BE2C (cell line): ENCODE measurements around the gene JAG1.
"Not testable (repeated sequence)": the region's sequence is repeated elsewhere in the genome, so short reads cannot be mapped to it uniquely, and the experiment has no call there.

Experiments used
- DNase-seq: peaks from one replicate; pipeline ENCODE4 v3.0.0-alpha.2; 2020
- H3K27me3 ChIP-seq: fragments of 250-450 bp; sonication (Bioruptor Pico); 2 replicates; pipeline ENCODE4 v1.5.1; 2020; ENCODE audit warnings: mild to moderate bottlenecking
- H3K36me3 ChIP-seq: fragments of 250-450 bp; sonication (Bioruptor Pico); 2 replicates; pipeline ENCODE4 v1.5.1; 2020; ENCODE audit warnings: mild to moderate bottlenecking
- H3K4me1 ChIP-seq: fragments of 250-450 bp; sonication (Bioruptor Pico); 2 replicates; pipeline ENCODE4 v1.5.1; 2020
- H3K4me3 ChIP-seq: 2 replicates; pipeline ENCODE4 v1.5.1; 2011; ENCODE audit warnings: low read depth, low read length
- H3K9me3 ChIP-seq: fragments of 250-450 bp; sonication (Bioruptor Pico); 2 replicates; pipeline ENCODE4 v1.5.1; 2020
- CTCF ChIP-seq: IDR thresholded peaks from 2 replicates; pipeline ENCODE4 v1.5.1; 2012; ENCODE audit warnings: mild to moderate bottlenecking, low read depth, low read length

JAG1 gene

DNA sequence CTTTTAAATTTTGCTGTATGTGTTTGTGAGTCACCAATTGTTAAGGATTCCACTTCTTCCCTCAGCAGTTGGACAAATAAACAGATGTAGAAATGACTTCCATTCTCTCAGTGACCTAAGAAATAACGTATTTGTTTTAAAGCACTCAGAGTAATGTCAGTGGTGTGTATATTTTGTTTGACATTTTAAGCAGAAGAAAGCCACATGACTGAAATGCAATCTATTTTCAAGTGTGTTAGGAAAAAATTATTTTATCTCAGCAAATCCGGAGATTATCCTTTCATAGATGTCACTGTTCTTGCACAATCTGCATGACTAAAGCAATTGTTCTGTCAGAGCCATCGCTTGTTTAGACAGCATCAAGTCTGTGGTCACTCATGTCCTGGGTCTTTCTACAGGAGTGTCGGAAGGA, 77.1 kb downstream of the JAG1 start:
- H3K4me3 ChIP-seq, result no peak overlapping the region
- no peaks in the 10 kb centered on the region for H3K36me3 ChIP-seq
- no peak for DNase-seq
- H3K9me3 ChIP-seq, result no peaks in the 10 kb centered on the region
- no peak for TF ChIP-seq CTCF
- H3K27me3 ChIP-seq, result no peaks in the 10 kb centered on the region
- H3K4me1 ChIP-seq, result no peaks in the 10 kb centered on the region; the same call in 1 of the 2 replicates

DNA sequence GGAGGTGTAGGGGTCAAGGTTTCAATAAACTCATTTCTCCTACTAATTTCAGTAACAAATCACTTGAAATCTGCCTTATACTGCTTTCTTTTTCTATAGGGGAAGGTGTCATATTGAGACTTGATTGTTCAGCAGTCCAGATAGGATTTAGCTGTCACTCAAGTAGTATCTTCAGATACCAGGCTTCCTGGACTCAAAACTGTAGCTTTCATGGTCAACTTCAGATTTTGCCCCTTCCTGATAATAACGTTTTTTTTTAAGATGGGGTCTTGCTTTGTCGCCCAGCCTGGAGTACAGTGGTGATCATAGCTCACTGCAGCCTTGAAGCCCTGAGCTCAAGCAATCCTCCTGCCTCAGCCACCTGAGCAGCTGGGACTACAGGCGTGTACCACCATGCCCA, 77.8 kb downstream of the JAG1 start:
- no peak overlapping the region for H3K4me3 ChIP-seq
- DNase-seq, result no peak
- TF ChIP-seq CTCF, result no peak
- H3K36me3 ChIP-seq, result no peaks in the 10 kb centered on the region
- H3K9me3 ChIP-seq, result no peaks in the 10 kb centered on the region
- H3K4me1 ChIP-seq, result no peaks in the 10 kb centered on the region; the same call in 1 of the 2 replicates
- no peaks in the 10 kb centered on the region for H3K27me3 ChIP-seq

GRCh38 chr20:10595266-10595665, 78.5 kb downstream of the JAG1 start:
- Histone ChIP-seq H3K4me1 (no peaks in the 10 kb centered on the region; the same call in 1 of the 2 replicates), H3K4me3 (no peak overlapping the region)

GRCh38 chr20:10594296-10594868, 79.4 kb downstream of the JAG1 start:
- TF ChIP-seq CTCF, result no peak
- Histone ChIP-seq H3K36me3 (no peaks in the 10 kb centered on the region), H3K27me3 (no peaks in the 10 kb centered on the region), H3K9me3 (no peaks in the 10 kb centered on the region), H3K4me3 (no peak overlapping the region), H3K4me1 (no peaks in the 10 kb centered on the region; the same call in 1 of the 2 replicates)
- DNase-seq, result no peak

More at GRCh38 chr20:10595266-10595665, 78.5 kb downstream of the JAG1 start:
- no peak for TF ChIP-seq CTCF
- H3K36me3 ChIP-seq, result no peaks in the 10 kb centered on the region
- no peaks in the 10 kb centered on the region for H3K27me3 ChIP-seq
- DNase-seq, result no peak
- no peaks in the 10 kb centered on the region for H3K9me3 ChIP-seq

DNA sequence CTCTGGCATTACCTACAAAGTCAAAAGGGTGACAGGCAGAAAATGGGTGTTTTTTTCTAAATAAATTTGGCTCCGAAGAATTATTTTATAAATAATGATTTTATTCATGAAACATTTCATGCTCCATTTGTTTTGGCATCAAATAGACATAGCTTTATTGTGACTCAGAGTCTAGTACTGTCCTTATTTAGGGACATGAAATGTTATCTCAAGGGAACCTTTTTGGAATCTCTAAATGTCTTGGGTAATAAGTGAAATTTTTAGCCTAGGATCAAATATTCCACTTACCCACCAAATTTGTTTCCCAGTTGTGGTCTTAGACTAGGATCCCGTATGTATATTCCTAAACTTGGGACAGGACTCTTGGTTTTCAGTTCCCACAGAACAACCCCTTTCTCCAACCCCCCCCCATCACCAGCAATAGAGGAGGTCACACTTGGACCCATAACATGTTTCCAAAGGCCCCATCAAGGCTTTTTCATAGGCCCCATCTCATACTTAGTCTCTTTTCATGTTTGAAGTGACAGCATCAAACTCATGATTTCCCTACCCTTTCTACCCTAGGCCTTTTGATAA, 81.8 kb downstream of the JAG1 start:
- no peaks in the 10 kb centered on the region for H3K27me3 ChIP-seq
- no peaks in the 10 kb centered on the region for H3K9me3 ChIP-seq
- no peaks in the 10 kb centered on the region for H3K36me3 ChIP-seq
- no peak for TF ChIP-seq CTCF
- DNase-seq, result no peak
- no peaks in the 10 kb centered on the region; the same call in 1 of the 2 replicates for H3K4me1 ChIP-seq
- H3K4me3 ChIP-seq, result no peak overlapping the region

GRCh38 chr20:10590950-10591671, 82.7 kb downstream of the JAG1 start:
- no peaks in the 10 kb centered on the region for H3K27me3 ChIP-seq
- no peaks in the 10 kb centered on the region for H3K9me3 ChIP-seq
- H3K36me3 ChIP-seq, result no peaks in the 10 kb centered on the region
- no peak for DNase-seq
- no peaks in the 10 kb centered on the region; the same call in 1 of the 2 replicates for H3K4me1 ChIP-seq
- H3K4me3 ChIP-seq, result no peak overlapping the region
- no peak for TF ChIP-seq CTCF

- not testable (repeated sequence) for H3K27me3 ChIP-seq, H3K9me3 ChIP-seq, H3K4me3 ChIP-seq, DNase-seq, H3K4me1 ChIP-seq, H3K36me3 ChIP-seq
These were observed 83.4 kb downstream of the JAG1 start for GRCh38 chr20:10590446-10590845.
